H9 (cell line): ENCODE results near the gene TRAF6. TPM values are rescaled to one million over a fixed set of nuclear protein-coding genes. Genes with fewer than 3 reads are reported as not detected.

Source experiments
- DNase-seq: peaks from one replicate; pipeline ENCODE4 v3.0.0-alpha.2; 2017
- H2AFZ ChIP-seq: one replicate; pipeline ENCODE4 v1.6.1; 2013; ENCODE audit warnings: mild to moderate bottlenecking, low read length, control low read depth, moderate library complexity
- H2AK5ac ChIP-seq: 2 replicates; pipeline ENCODE4 v1.6.1; 2013; ENCODE audit warnings: low read length, control low read depth, mixed read lengths; ENCODE audit not compliant: insufficient read length
- H2BK120ac ChIP-seq: one replicate; pipeline ENCODE4 v1.6.1; 2013; ENCODE audit warnings: low read depth, mild to moderate bottlenecking, low read length, control low read depth, inconsistent platforms; ENCODE audit not compliant: poor library complexity, severe bottlenecking
- H2BK12ac ChIP-seq: 2 replicates; pipeline ENCODE4 v1.6.1; 2013; ENCODE audit warnings: low read length, control low read depth, mixed read lengths, low read depth; ENCODE audit not compliant: insufficient read length
- H2BK15ac ChIP-seq: 2 replicates; pipeline ENCODE4 v1.6.1; 2013; ENCODE audit warnings: low read depth, low read length, control low read depth
- H2BK20ac ChIP-seq: one replicate; pipeline ENCODE4 v1.6.1; 2013; ENCODE audit warnings: low read depth, mild to moderate bottlenecking, low read length, control low read depth, inconsistent platforms; ENCODE audit not compliant: poor library complexity, severe bottlenecking
- H2BK5ac ChIP-seq: 2 replicates; pipeline ENCODE4 v1.6.1; 2013; ENCODE audit warnings: low read length, control low read depth, mixed read lengths; ENCODE audit not compliant: insufficient read length
- H3K14ac ChIP-seq: 2 replicates; pipeline ENCODE4 v1.6.1; 2013; ENCODE audit warnings: low read length, control low read depth; ENCODE audit not compliant: insufficient read depth
- H3K18ac ChIP-seq: 2 replicates; pipeline ENCODE4 v1.6.1; 2013; ENCODE audit warnings: low read depth, mild to moderate bottlenecking, mixed read lengths, low read length, control low read depth; ENCODE audit not compliant: insufficient read length
- H3K23ac ChIP-seq: 2 replicates; pipeline ENCODE4 v1.6.1; 2013; ENCODE audit warnings: low read length, control low read depth, mixed read lengths, low read depth; ENCODE audit not compliant: insufficient read length
- H3K23me2 ChIP-seq: 2 replicates; pipeline ENCODE4 v1.6.1; 2013; ENCODE audit warnings: low read depth, mild to moderate bottlenecking, mixed read lengths, low read length, control low read depth; ENCODE audit not compliant: insufficient read length, poor library complexity, severe bottlenecking
- H3K27ac ChIP-seq: 2 replicates; pipeline ENCODE4 v1.5.1; 2013; ENCODE audit warnings: low read length, control low read depth, mixed read lengths, low read depth; ENCODE audit not compliant: insufficient read length
- H3K27me3 ChIP-seq: 2 replicates; pipeline ENCODE4 v1.6.1; 2013; ENCODE audit warnings: low read length, control low read depth, inconsistent platforms; ENCODE audit not compliant: insufficient read depth
- H3K4ac ChIP-seq: 2 replicates; pipeline ENCODE4 v1.6.1; 2013; ENCODE audit warnings: low read depth, mild to moderate bottlenecking, control low read depth, inconsistent platforms, low read length, moderate library complexity
- H3K4me1 ChIP-seq: 2 replicates; pipeline ENCODE4 v1.6.1; 2013; ENCODE audit warnings: low read length, control low read depth, inconsistent platforms; ENCODE audit not compliant: insufficient read depth
- H3K4me2 ChIP-seq: 2 replicates; pipeline ENCODE4 v1.6.1; 2013; ENCODE audit warnings: low read length, control low read depth, mixed read lengths; ENCODE audit not compliant: insufficient read length, insufficient read depth
- H3K56ac ChIP-seq: 2 replicates; pipeline ENCODE4 v1.6.1; 2013; ENCODE audit warnings: low read depth, mild to moderate bottlenecking, mixed read lengths, low read length, control low read depth; ENCODE audit not compliant: insufficient read length
- H3K79me1 ChIP-seq: 2 replicates; pipeline ENCODE4 v1.6.1; 2013; ENCODE audit warnings: low read depth, mild to moderate bottlenecking, moderate library complexity, low read length, control low read depth, inconsistent platforms; ENCODE audit not compliant: insufficient read depth, poor library complexity, severe bottlenecking
- H3K79me2 ChIP-seq: 2 replicates; pipeline ENCODE4 v1.6.1; 2013; ENCODE audit warnings: low read length, control low read depth, inconsistent platforms; ENCODE audit not compliant: insufficient read depth
- H3K9ac ChIP-seq: 2 replicates; pipeline ENCODE4 v1.6.1; 2013; ENCODE audit warnings: low read length, control low read depth, mixed read lengths; ENCODE audit not compliant: insufficient read length; ENCODE audit errors: extremely low read depth
- H3K9me3 ChIP-seq: one replicate; pipeline ENCODE4 v1.6.1; 2013; ENCODE audit warnings: low read depth, low read length, inconsistent platforms; ENCODE audit not compliant: control insufficient read depth
- H3T11ph ChIP-seq: one replicate; pipeline ENCODE4 v1.6.1; 2013; ENCODE audit warnings: mild to moderate bottlenecking, low read length, control low read depth, inconsistent platforms
- H4K20me1 ChIP-seq: one replicate; pipeline ENCODE4 v1.6.1; 2013; ENCODE audit not compliant: control insufficient read depth, insufficient read length, insufficient read depth
- H4K5ac ChIP-seq: 2 replicates; pipeline ENCODE4 v1.6.1; 2013; ENCODE audit warnings: low read depth, mild to moderate bottlenecking, mixed read lengths, low read length, control low read depth; ENCODE audit not compliant: insufficient read length
- H4K8ac ChIP-seq: replicated peaks from 2 replicates; pipeline ENCODE4 v1.6.1; 2013; ENCODE audit warnings: low read length, control low read depth, mixed read lengths, low read depth; ENCODE audit not compliant: insufficient read length
- H4K91ac ChIP-seq: 2 replicates; pipeline ENCODE4 v1.6.1; 2013; ENCODE audit warnings: low read depth, mild to moderate bottlenecking, moderate library complexity, mixed read lengths, low read length, control low read depth; ENCODE audit not compliant: insufficient read length
- H3K27ac Mint-ChIP-seq, 3 experiments: 2 replicates in 2 of 3; 3 replicates in 1 of 3; pipeline ENCODE4 v1.8.0; 2020 to 2021; ENCODE audit warnings: mixed read lengths in 3 of 3, mild to moderate bottlenecking in 1 of 3, moderate library complexity in 1 of 3
- H3K27me3 Mint-ChIP-seq: 2 replicates; pipeline ENCODE4 v1.8.0; 2021; ENCODE audit warnings: low read depth, mild to moderate bottlenecking, moderate library complexity, mixed read lengths
- H3K36me3 Mint-ChIP-seq, 3 experiments: 2 replicates in 2 of 3; 3 replicates in 1 of 3; pipeline ENCODE4 v1.8.0; 2020 to 2021; ENCODE audit warnings: low read depth in 3 of 3, mixed read lengths in 3 of 3; ENCODE audit not compliant: insufficient read depth in 1 of 3
- H3K4me1 Mint-ChIP-seq, 2 experiments: 2 replicates each; pipeline ENCODE4 v1.8.0; 2020; ENCODE audit warnings: mixed read lengths in 2 of 2
- H3K4me3 Mint-ChIP-seq, 2 experiments: 2 replicates in 1 of 2; 3 replicates in 1 of 2; pipeline ENCODE4 v1.8.0; 2020 to 2021; ENCODE audit warnings: mild to moderate bottlenecking in 2 of 2, mixed read lengths in 2 of 2, moderate library complexity in 1 of 2
- H3K9me3 Mint-ChIP-seq, 2 experiments: 2 replicates in 1 of 2; 3 replicates in 1 of 2; pipeline ENCODE4 v1.8.0; 2020; ENCODE audit warnings: mild to moderate bottlenecking in 2 of 2, mixed read lengths in 2 of 2, moderate library complexity in 1 of 2
- CTCF ChIP-seq: fragments of 200-600 bp; sonication (generic); conservative IDR thresholded peaks from 3 replicates; pipeline ENCODE4 v1.8.0; 2021; ENCODE audit warnings: antibody characterized with exemption, mild to moderate bottlenecking
- total RNA-seq: library from RNA; stranded (reverse); gene quantifications from 2 replicates; pipeline ENCODE4 v1.2.1, GENCODE V29; 2021

TRAF6 gene
- total RNA-seq, 1 experiment from 2014 or later: 9.9 TPM

GRCh38 chr11:36492724-36493304 lies 17.3 kb downstream of the TRAF6 start:
- H3K4me1 ChIP-seq: no peaks in the 10 kb centered on the region
- H2BK12ac ChIP-seq: no peak overlapping the region
- H4K5ac ChIP-seq: no peak overlapping the region
- Mint-ChIP-seq H3K27me3 (no peaks in the 10 kb centered on the region), H3K27ac (no peak overlapping the region), H3K4me3 (no peak overlapping the region), H3K4me1 (no peaks in the 10 kb centered on the region), H3K9me3 (no peaks in the 10 kb centered on the region), H3K36me3 (peaks cover 4 to 43% (median 40%) of the 10 kb centered on the region in 3 experiments; a peak in 5 of 7 replicates)
- H4K20me1 ChIP-seq: no peaks in the 10 kb centered on the region
- H4K8ac ChIP-seq: no peak overlapping the region
- no peak overlapping the region for H2BK5ac ChIP-seq
- no peaks in the 10 kb centered on the region for H3K9me3 ChIP-seq
- H3K23ac ChIP-seq: no peak overlapping the region
- H3K56ac ChIP-seq: no peak overlapping the region
- H3K27ac ChIP-seq: no peak overlapping the region
- H3K4me2 ChIP-seq: no peak overlapping the region
- no peak overlapping the region for H3K9ac ChIP-seq
- H2AFZ ChIP-seq: no peak overlapping the region
- no peaks in the 10 kb centered on the region; the same call in 1 of the 2 replicates for H3K27me3 ChIP-seq
- no peak overlapping the region for H3K18ac ChIP-seq
- DNase-seq: no peak
- H2BK120ac ChIP-seq: no peak overlapping the region
- peak; percentile 84 for TF ChIP-seq CTCF
- H3T11ph ChIP-seq: no peak overlapping the region
- no peaks in the 10 kb centered on the region for H3K79me2 ChIP-seq
- no peak overlapping the region for H2BK20ac ChIP-seq
- no peak overlapping the region for H2AK5ac ChIP-seq
- H3K79me1 ChIP-seq: no peaks in the 10 kb centered on the region
- H3K4ac ChIP-seq: no peak overlapping the region
- no peak overlapping the region for H3K14ac ChIP-seq
- no peak overlapping the region for H4K91ac ChIP-seq
- no peaks in the 10 kb centered on the region for H3K23me2 ChIP-seq
- H2BK15ac ChIP-seq: no peak overlapping the region
